ENCODE data around the gene ARHGAP29. TPM values are rescaled to one million over a fixed set of nuclear protein-coding genes. Genes with fewer than 3 reads are reported as not detected.

The ARHGAP29 gene
- total RNA-seq, 4 donors from 2014 or later = 1.4 to 30.5 (median 5.6) TPM

- Histone ChIP-seq H3K27me3 (no peaks in the 10 kb centered on the region), H3K4me1 (no peaks in the 10 kb centered on the region), H3K27ac (no peak overlapping the region), H3K9me3 (no peaks in the 10 kb centered on the region), H3K36me3 (peaks cover 0 to 48% (median 0%) of the 10 kb centered on the region in 3 donors), H3K4me3 (no peak overlapping the region)
- intact Hi-C loops (cut with DNase I) = no loop called here
- WGBS, 2 donors = 66 to 72% methylated on average over 3 of the region's 3 CpGs
- TF ChIP-seq POLR2A (IDR thresholded peaks at IDR 0.05) (no peak), CTCF (IDR thresholded peaks at IDR 0.05) (no peak)
- no peak for DNase-seq
These were observed 54.1 kb downstream of the ARHGAP29 start for GRCh38 chr1:94183197-94183815.

- H3K4me3 ChIP-seq = no peak overlapping the region
- peaks cover 0 to 59% (median 0%) of the 10 kb centered on the region in 3 donors for H3K36me3 ChIP-seq
- H3K9me3 ChIP-seq = no peaks in the 10 kb centered on the region
- H3K27me3 ChIP-seq = no peaks in the 10 kb centered on the region
- no peak for DNase-seq
- intact Hi-C loops (cut with DNase I) = no loop called here
- TF ChIP-seq POLR2A (IDR thresholded peaks at IDR 0.05) (no peak), CTCF (IDR thresholded peaks at IDR 0.05) (no peak)
- no peak overlapping the region for H3K27ac ChIP-seq
- H3K4me1 ChIP-seq = no peaks in the 10 kb centered on the region
- WGBS, 2 donors = 90 to 94% methylated on average over 1 of the region's 1 CpG
These were observed 55.2 kb downstream of the ARHGAP29 start for GRCh38 chr1:94182191-94182590.

GRCh38 chr1:94180650-94181049 lies 56.7 kb downstream of the ARHGAP29 start:
- no peak for TF ChIP-seq POLR2A (IDR thresholded peaks at IDR 0.05)
- no peak for TF ChIP-seq CTCF (IDR thresholded peaks at IDR 0.05)
- no peak overlapping the region for H3K4me3 ChIP-seq
- H3K36me3 ChIP-seq = peaks cover 0 to 67% (median 0%) of the 10 kb centered on the region in 3 donors
- no peaks in the 10 kb centered on the region for H3K9me3 ChIP-seq
- H3K27ac ChIP-seq = no peak overlapping the region
- H3K4me1 ChIP-seq = no peaks in the 10 kb centered on the region
- no peak for DNase-seq
- no peaks in the 10 kb centered on the region for H3K27me3 ChIP-seq
- WGBS, 2 donors = 82 to 83% methylated on average over 1 of the region's 1 CpG
- intact Hi-C loops (cut with DNase I) = no loop called here

- H3K27ac ChIP-seq = no peak overlapping the region
- no peaks in the 10 kb centered on the region for H3K9me3 ChIP-seq
- DNase-seq = no peak
- H3K4me3 ChIP-seq = no peak overlapping the region
- no peaks in the 10 kb centered on the region for H3K4me1 ChIP-seq
- TF ChIP-seq CTCF (IDR thresholded peaks at IDR 0.05) = no peak
- TF ChIP-seq POLR2A (IDR thresholded peaks at IDR 0.05) = no peak
- no peaks in the 10 kb centered on the region for H3K27me3 ChIP-seq
- peaks cover 0 to 63% (median 0%) of the 10 kb centered on the region in 3 donors for H3K36me3 ChIP-seq
- intact Hi-C loops (cut with DNase I) = no loop called here
These were observed 58.5 kb downstream of the ARHGAP29 start for GRCh38 chr1:94178901-94179300.

GRCh38 chr1:94169126-94169525 lies 68.3 kb downstream of the ARHGAP29 start:
- DNase-seq = no peak
- intact Hi-C loops (cut with DNase I) = no loop called here
- 85% methylated on average over 3 of the region's 3 CpGs for WGBS, 2 donors
- TF ChIP-seq POLR2A (IDR thresholded peaks at IDR 0.05) (no peak), CTCF (IDR thresholded peaks at IDR 0.05) (no peak)
- Histone ChIP-seq H3K27ac (no peak overlapping the region), H3K36me3 (peaks cover 0 to 12% (median 0%) of the 10 kb centered on the region in 3 donors), H3K27me3 (no peaks in the 10 kb centered on the region), H3K4me3 (no peak overlapping the region), H3K9me3 (no peaks in the 10 kb centered on the region), H3K4me1 (no peaks in the 10 kb centered on the region)
